Stomach (tissue), 9 donors: ENCODE results near the gene SRM. TPM values are rescaled to one million over a fixed set of nuclear protein-coding genes. Genes with fewer than 3 reads are reported as not detected.
"Not testable (repeated sequence)": the region's sequence is repeated elsewhere in the genome, so short reads cannot be mapped to it uniquely, and the experiment has no call there.

ENCODE experiments used
- DNase-seq, 2 donors: peaks; one replicate each; pipeline versions ENCODE4 v3.0.0 to v3.0.0-alpha.2; 2013 to 2019
- H3K27ac ChIP-seq, 5 donors: fragments of 200-600 bp in 4 of 5; sonication (generic) in 4 of 5; one replicate each; pipeline ENCODE4 v1.5.1; 2013 to 2019; ENCODE audit warnings: mild to moderate bottlenecking in 1 of 5, moderate library complexity in 1 of 5
- H3K27me3 ChIP-seq, 3 donors: fragments of 200-600 bp; sonication (generic); one replicate each; pipeline ENCODE4 v1.5.1; 2017 to 2019; ENCODE audit warnings: mixed run types in 1 of 3
- H3K36me3 ChIP-seq, 4 donors: fragments of 200-600 bp; sonication (generic); 1 replicate in 3 of 4; 2 replicates in 1 of 4; pipeline ENCODE4 v1.5.1; 2016 to 2019
- H3K4me1 ChIP-seq, 4 donors: fragments of 200-600 bp; sonication (generic); one replicate each; pipeline ENCODE4 v1.5.1; 2016 to 2019
- H3K4me3 ChIP-seq, 4 donors: fragments of 200-600 bp; sonication (generic) in 3 of 4; one replicate each; pipeline ENCODE4 v1.5.1; 2016 to 2019; ENCODE audit warnings: mild to moderate bottlenecking in 1 of 4
- H3K9me3 ChIP-seq, 4 donors: fragments of 200-600 bp; sonication (generic); one replicate each; pipeline ENCODE4 v1.5.1; 2016 to 2019
- EP300 ChIP-seq: sonication (generic); formaldehyde crosslinking; IDR thresholded peaks from one replicate; pipeline ENCODE4 v1.6.1; 2017; ENCODE audit warnings: antibody characterized with exemption
- POLR2A ChIP-seq, 4 donors: fragments of 450-650 bp; IDR thresholded peaks; one replicate each; pipeline ENCODE4 v1.6.1; 2016; ENCODE audit warnings: antibody characterized with exemption in 4 of 4, control low read depth in 2 of 4, mild to moderate bottlenecking in 1 of 4, moderate library complexity in 1 of 4
- POLR2AphosphoS5 ChIP-seq, 3 donors: sonication (generic); formaldehyde crosslinking; IDR thresholded peaks; one replicate each; pipeline ENCODE4 v1.6.1; 2016; ENCODE audit warnings: antibody characterized with exemption in 3 of 3
- WGBS, 5 donors: extraction: QIAGEN DNeasy Blood & Tissue Kit in 3 of 5; methylation state at CpG; one replicate each; pipeline versions ENCODE4 v1.1.5 to v1.1.7; 2013 to 2018; 5-methylcytosine and 5-hydroxymethylcytosine counted together
- intact Hi-C: fragments of 100-400 bp; cut with DNase I; formaldehyde crosslinking; loops from one replicate; pipeline ENCODE4 v1.15.1; 2023; ENCODE audit warnings: low total_unique reads
- polyA plus RNA-seq, 3 donors: library from polyadenylated mRNA; stranded (reverse); fragments of 200-250 nt; gene quantifications; one replicate each; pipeline ENCODE4 v1.2.3, GENCODE V29; 2013
- total RNA-seq, 5 donors: library from RNA; depleted of rRNA; stranded (reverse); fragments of >200 nt; gene quantifications; one replicate each; pipeline versions ENCODE4 v1.1.0 to v1.2.3, GENCODE V29; 2014 to 2016
- TF ChIP-seq, protein P1 (sequence below), 7 experiments: fragments of 450-650 bp in 4 of 7; fragments of 200-600 bp in 3 of 7; sonication (generic) in 3 of 7; IDR thresholded peaks; one replicate each; pipeline ENCODE4 v1.5.1; 2016 to 2019; ENCODE audit warnings: antibody characterized with exemption in 7 of 7, control low read depth in 2 of 7, mild to moderate bottlenecking in 1 of 7
- donor health status: healthy with polysubstance abuse.
- donor health status: Bipolar disorder and iron deficiency.
- donor health status: healthy.

The SRM gene
- total and polyA plus RNA-seq, 8 donors, result 9.0 to 149 (median 85.1) TPM

DNA sequence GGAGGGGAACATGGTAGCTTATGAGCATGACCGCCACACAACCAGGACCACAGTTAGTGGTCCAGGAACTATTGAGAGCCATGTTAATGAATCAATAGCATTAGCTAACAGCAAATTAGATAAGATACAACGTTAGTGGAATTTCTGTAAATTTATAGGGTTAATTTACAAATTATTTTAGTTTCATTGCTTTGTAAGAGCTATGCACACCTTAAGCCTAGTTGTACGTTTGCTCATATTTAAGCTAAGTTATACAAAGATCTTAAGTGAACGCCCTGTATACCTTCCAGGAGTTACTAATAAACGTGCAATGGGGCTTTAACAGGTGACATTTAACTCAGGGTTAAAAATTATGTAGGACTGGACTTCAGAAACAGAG lies 39.1 kb upstream of the SRM start:
- peaks cover 14 to 18% (median 18%) of the 10 kb centered on the region in 4 donors for H3K4me1 ChIP-seq
- TF ChIP-seq POLR2AphosphoS5 (IDR thresholded peaks at IDR 0.05) (no peak), EP300 (no peak), POLR2A (IDR thresholded peaks at IDR 0.05) (no peak)
- TF ChIP-seq, protein P1, sequence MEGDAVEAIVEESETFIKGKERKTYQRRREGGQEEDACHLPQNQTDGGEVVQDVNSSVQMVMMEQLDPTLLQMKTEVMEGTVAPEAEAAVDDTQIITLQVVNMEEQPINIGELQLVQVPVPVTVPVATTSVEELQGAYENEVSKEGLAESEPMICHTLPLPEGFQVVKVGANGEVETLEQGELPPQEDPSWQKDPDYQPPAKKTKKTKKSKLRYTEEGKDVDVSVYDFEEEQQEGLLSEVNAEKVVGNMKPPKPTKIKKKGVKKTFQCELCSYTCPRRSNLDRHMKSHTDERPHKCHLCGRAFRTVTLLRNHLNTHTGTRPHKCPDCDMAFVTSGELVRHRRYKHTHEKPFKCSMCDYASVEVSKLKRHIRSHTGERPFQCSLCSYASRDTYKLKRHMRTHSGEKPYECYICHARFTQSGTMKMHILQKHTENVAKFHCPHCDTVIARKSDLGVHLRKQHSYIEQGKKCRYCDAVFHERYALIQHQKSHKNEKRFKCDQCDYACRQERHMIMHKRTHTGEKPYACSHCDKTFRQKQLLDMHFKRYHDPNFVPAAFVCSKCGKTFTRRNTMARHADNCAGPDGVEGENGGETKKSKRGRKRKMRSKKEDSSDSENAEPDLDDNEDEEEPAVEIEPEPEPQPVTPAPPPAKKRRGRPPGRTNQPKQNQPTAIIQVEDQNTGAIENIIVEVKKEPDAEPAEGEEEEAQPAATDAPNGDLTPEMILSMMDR (IDR thresholded peaks at IDR 0.05), result no peak
- intact Hi-C loops, result no loop called here
- peak overlapping the region; percentile 85 to 91 (median 88) for H3K27ac ChIP-seq
- H3K27me3 ChIP-seq, result no peaks in the 10 kb centered on the region
- WGBS, 5 donors, result 6 to 13% (median 11%) methylated on average over 5 of the region's 5 CpGs
- H3K4me3 ChIP-seq, result peak overlapping the region; percentile 88 to 99 (median 96)
- DNase-seq, result no peak
- no peaks in the 10 kb centered on the region for H3K9me3 ChIP-seq
- peaks cover 29 to 39% (median 37%) of the 10 kb centered on the region in 4 donors for H3K36me3 ChIP-seq

- H3K27me3 ChIP-seq, intact Hi-C loops, DNase-seq, H3K27ac ChIP-seq, H3K4me3 ChIP-seq, H3K4me1 ChIP-seq, H3K9me3 ChIP-seq: not testable (repeated sequence)
- H3K36me3 ChIP-seq, result peaks cover 52 to 80% (median 74%) of the 10 kb centered on the region in 4 donors
- WGBS, 5 donors, result 90 to 100% (median 96%) methylated on average over 2 to 3 of the region's 3 CpGs
Measured at GRCh38 chr1:11083784-11084183, 24.0 kb upstream of the SRM start.

DNA sequence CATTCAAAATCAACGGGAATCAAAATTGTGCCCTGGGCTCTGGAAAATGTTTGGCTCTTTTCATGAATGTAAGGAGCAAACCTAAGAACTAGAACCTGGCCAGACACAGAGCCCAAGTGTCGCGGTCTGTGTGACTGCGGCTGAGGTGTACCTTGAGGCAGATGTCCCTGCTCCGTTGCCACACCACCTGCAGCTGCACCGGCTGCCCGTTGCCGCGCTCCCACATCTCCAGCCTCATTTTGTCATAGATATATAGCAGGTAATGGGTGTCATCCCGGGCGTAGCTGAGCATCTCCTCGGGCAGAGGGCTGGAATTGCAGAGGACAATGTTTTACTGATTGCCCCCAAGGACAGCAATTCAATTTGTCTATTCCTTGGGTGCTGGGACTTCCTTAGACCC lies 21.1 kb upstream of the SRM start:
- TF ChIP-seq POLR2A (IDR thresholded peaks at IDR 0.05) (no peak), POLR2AphosphoS5 (IDR thresholded peaks at IDR 0.05) (no peak)
- TF ChIP-seq, protein P1 (IDR thresholded peaks at IDR 0.05), result no peak
- H3K27ac ChIP-seq, result no peak overlapping the region
- no peaks in the 10 kb centered on the region for H3K9me3 ChIP-seq
- peaks cover 51 to 80% (median 74%) of the 10 kb centered on the region in 4 donors for H3K36me3 ChIP-seq
- no peak overlapping the region for H3K4me3 ChIP-seq
- peak in 1 of 2 donors; percentile 8 for DNase-seq
- 81 to 94% (median 87%) methylated on average over 12 of the region's 12 CpGs for WGBS, 5 donors
- no peaks in the 10 kb centered on the region for H3K27me3 ChIP-seq
- H3K4me1 ChIP-seq, result no peaks in the 10 kb centered on the region
- intact Hi-C loops, result no loop called here

DNA sequence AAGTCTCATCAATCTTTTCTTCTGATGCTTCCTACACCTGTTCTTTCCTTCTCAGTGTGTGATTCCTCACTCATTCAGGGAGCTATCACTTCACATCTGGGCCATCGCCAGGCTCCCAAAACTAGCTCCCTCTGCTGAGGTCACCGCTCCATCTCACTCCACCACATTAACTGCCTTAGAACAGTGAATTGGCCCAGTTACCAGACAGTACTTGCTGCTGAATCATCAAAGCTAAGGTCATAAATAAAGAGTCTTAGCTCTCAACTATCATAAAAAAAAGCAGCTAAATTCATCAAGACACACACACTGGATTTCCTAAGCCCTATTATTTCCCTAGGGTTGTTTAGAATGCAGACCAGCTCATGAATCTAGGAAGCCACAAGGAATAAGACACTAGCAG lies 18.8 kb upstream of the SRM start:
- TF ChIP-seq, protein P1 (IDR thresholded peaks at IDR 0.05), result no peak
- TF ChIP-seq EP300, result no peak
- TF ChIP-seq POLR2AphosphoS5 (IDR thresholded peaks at IDR 0.05), result no peak
- TF ChIP-seq POLR2A (IDR thresholded peaks at IDR 0.05), result no peak
- Histone ChIP-seq H3K27ac (no peak overlapping the region), H3K9me3 (no peaks in the 10 kb centered on the region), H3K36me3 (peaks cover 74 to 99% (median 96%) of the 10 kb centered on the region in 4 donors), H3K4me1 (no peaks in the 10 kb centered on the region), H3K4me3 (no peak overlapping the region), H3K27me3 (no peaks in the 10 kb centered on the region)
- WGBS, 5 donors, result 95 to 98% (median 98%) methylated on average over 2 of the region's 2 CpGs
- DNase-seq, result no peak
- intact Hi-C loops, result no loop called here

- H3K4me1 ChIP-seq, H3K27me3 ChIP-seq, H3K9me3 ChIP-seq, DNase-seq, H3K27ac ChIP-seq, intact Hi-C loops, H3K4me3 ChIP-seq: not testable (repeated sequence)
- peaks cover 96 to 100% (median 100%) of the 10 kb centered on the region in 4 donors for H3K36me3 ChIP-seq
- WGBS, 5 donors, result 89 to 93% (median 91%) methylated on average over 7 of the region's 7 CpGs
Measured at GRCh38 chr1:11073398-11073797, 13.6 kb upstream of the SRM start.
